ENCODE measurements around the gene MTARC1.

Gene MTARC1

DNA sequence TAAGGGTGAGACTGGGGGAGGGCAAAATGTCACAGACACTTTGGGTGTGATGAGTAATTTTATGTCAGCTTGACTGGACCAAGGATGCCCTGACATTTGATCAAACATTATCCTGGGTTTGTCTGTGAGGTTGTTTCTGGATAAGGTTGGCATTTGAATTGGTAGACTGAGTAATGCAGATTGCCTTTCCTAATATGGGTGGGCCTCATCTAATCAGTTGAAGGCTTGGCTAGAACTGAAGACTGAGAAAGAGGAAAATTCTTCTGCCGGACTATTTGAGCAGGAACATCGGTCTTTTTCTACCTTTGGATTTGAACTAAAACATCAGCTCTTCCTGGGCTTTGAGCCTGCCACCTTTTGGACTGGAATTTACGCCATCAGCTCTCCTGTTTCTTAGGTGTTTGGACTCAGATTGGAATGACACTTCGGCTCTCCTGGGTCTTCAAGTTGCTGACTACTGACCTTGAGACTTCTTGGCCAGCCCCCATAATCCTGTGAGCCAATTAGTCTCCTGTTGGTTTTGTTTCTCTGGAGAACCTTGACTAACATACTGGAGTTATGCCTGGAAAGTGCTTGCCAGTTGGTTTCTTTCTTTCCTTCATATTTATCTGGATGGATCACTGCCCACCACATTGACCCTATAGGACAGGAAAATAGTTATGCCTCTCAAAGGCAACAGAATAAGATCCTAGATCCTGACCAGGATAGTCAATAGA, 47.6 kb downstream of the MTARC1 start:
- DNase-seq: no peak
